ENCODE data around the gene GNB5.
"Not testable (repeated sequence)": the region's sequence is repeated elsewhere in the genome, so short reads cannot be mapped to it uniquely, and the experiment has no call there.

The GNB5 gene

GRCh38 chr15:52086011-52086786, 105.0 kb downstream of the GNB5 start:
- DNase-seq = no peak

GRCh38 chr15:52085299-52085698, 105.9 kb downstream of the GNB5 start:
- no peak for DNase-seq

- no peak for DNase-seq
Observed at GRCh38 chr15:52083603-52084002, 107.6 kb downstream of the GNB5 start.

- not testable (repeated sequence) for DNase-seq
Observed at GRCh38 chr15:52083037-52083359, 108.2 kb downstream of the GNB5 start.

- DNase-seq = no peak
Observed at GRCh38 chr15:52082197-52083036, 108.8 kb downstream of the GNB5 start.

- no peak for DNase-seq
Observed at GRCh38 chr15:52080706-52081392, 110.3 kb downstream of the GNB5 start.

- DNase-seq = no peak
Observed at GRCh38 chr15:52080031-52080430, 111.2 kb downstream of the GNB5 start.

- DNase-seq = peak; percentile 61 to 84 (median 80)
Observed at GRCh38 chr15:52078876-52079700, 112.1 kb downstream of the GNB5 start.

- no peak for DNase-seq
Observed at GRCh38 chr15:52078197-52078875, 112.9 kb downstream of the GNB5 start.

GRCh38 chr15:52076889-52077781, 114.1 kb downstream of the GNB5 start:
- DNase-seq = no peak

- DNase-seq = no peak
Observed at GRCh38 chr15:52071570-52071969, 119.6 kb downstream of the GNB5 start.

- DNase-seq = no peak
Observed at GRCh38 chr15:52069559-52069958, 121.6 kb downstream of the GNB5 start.

GRCh38 chr15:52068004-52068615, 123.1 kb downstream of the GNB5 start:
- no peak for DNase-seq

GRCh38 chr15:52067545-52067926, 123.7 kb downstream of the GNB5 start:
- no peak for DNase-seq

- no peak for DNase-seq
Observed at GRCh38 chr15:52066842-52067544, 124.2 kb downstream of the GNB5 start.
